NCI-H526 (cell line): ENCODE results near the gene RFLNA.
"Not testable (repeated sequence)": the region's sequence is repeated elsewhere in the genome, so short reads cannot be mapped to it uniquely, and the experiment has no call there.

Experiments
- DNase-seq, 2 experiments: peaks; one replicate each; lab custom pipeline; 2025; lab: John Stamatoyannopoulos, UW

RFLNA gene

DNA sequence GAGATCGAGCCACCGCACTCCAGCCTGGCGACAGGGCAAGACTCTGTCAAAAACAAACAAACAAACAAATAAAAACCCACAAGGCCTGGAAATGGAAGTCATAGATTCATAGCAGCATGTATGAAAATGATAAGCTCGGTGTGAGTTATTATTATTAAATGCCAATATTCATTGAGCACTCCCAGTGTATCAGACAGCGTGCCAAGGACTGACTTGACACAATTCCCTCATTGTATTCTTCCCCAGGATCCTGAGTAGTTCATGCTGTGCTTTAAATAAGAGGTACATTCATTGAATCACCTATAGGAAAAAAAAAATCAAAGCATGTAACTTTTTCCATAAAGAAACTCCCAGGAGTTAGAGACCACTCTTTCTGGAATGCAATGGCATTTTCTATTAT is 12.6 kb upstream of the RFLNA start:
- DNase-seq = no peak

DNA sequence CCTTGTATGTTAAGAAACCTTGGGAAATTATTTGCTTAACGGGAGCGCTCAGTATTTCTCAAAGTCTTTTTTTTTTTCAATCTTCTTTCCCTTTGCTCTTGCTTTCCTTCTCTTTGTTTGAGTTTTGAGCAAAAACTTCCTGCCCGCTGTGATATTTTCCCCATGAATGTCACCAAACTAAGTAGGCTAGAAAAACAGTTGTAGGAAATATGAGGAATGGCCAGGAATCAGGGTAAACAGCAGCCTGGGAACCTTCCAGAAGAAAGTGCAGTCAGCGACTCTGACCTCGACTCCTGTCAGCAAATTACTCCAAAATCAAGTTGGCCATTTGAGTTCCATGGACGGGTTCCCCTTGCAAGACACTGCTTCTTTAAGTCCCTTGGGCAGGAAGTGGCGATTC is 11.6 kb upstream of the RFLNA start:
- no peak for DNase-seq

DNA sequence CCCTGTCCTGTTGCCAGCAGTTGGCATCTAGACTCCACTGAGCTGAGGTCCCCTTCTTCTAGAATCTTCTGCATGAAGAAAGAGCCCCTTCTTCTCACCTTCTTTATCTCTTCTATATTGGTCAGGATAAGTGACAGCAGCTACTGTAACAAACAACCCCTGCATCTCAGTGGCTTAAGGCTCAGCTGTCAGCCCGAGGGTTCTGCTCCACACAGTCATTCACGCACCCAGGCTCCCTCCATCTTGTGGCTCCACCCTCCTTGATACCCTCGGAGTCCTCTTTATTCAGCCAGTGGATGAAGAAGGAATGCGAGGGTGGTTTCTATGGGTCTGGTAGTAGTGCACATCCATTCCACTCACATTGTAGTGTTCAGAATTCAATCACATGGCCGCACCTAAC is 10.5 kb upstream of the RFLNA start:
- no peak for DNase-seq

DNA sequence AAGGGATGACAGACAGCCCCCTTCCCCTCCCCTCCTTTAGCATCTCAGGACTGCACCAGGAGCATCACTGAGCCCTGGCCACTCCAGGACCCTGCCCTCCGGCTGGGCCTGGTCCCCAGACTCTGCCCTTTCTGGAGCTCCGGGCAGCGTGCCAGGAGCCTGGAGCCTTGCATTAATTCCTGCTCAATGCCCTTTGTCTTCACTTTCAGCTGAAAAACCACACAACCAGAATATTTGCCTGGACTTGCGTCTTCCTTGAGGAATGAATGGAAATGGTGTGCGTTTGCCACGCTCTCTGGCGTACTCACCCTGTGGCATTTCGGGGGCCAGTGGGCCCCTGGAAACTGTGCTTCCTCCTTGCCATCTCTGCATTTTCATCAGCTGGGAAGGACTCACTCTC is 8.5 kb upstream of the RFLNA start:
- DNase-seq = peak; percentile 18 to 45

DNA sequence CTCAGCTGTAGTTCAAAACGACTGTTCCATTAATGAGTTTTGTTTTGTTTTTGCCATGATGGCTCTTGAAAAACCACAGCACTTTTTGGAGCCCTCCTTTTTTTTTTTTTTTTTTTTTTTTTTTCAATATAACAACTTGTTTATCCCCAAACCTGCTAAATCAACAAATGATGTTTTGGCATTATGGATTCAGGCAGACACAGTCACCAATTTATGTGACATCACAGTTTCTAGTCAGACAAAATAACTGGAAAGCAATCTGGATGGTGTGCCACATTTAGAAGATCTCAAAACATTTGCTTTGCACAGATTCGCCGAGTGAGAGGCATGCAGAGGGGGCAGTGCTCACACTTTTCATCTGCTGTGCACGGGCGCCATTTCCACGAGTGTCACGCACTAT is 7.9 kb upstream of the RFLNA start:
- no peak for DNase-seq

DNA sequence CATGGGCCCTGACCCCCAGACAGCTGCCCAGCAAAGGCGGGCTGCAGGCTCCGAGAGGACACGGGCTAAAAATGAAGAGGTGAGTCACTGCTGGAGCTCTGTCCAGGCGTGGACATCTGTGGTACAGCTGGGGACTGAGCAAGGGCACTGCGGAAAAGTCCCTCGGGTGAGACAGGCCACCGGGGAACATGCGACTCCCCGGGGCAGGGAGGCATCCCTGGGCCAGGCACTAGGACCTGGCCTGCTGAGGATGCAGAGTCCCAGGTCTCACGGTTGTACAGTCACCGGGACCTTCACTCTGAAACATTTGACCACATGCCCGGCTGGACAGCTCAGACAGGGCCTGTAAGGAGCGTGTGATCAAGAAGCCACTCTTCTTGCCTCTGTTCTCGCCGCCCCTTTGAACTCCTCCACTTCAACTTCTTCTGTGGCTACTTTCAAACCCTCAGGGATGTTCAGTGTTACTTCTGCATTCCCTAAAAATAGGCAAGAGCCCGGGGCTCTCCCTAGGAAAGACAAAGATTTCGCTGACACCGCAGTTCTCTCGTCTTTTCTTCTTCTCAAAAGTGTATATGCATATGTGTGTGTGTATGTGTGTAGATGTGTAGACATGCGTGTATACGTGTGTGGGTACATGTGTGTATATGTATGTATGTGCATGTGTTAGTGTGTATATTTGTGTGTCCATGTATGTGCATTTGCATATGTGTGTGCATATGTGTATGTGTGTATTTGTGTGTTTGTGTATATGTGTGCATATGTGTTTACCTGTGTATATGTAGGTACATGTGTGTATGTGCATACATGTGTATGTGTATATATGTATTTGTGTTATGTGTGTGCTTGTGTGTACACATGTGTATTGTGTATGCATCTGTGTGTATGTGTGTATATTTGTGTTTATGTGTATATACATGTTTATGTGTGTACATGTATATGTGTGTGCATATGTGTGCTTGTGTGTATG is 5.0 kb upstream of the RFLNA start:
- no peak for DNase-seq

DNA sequence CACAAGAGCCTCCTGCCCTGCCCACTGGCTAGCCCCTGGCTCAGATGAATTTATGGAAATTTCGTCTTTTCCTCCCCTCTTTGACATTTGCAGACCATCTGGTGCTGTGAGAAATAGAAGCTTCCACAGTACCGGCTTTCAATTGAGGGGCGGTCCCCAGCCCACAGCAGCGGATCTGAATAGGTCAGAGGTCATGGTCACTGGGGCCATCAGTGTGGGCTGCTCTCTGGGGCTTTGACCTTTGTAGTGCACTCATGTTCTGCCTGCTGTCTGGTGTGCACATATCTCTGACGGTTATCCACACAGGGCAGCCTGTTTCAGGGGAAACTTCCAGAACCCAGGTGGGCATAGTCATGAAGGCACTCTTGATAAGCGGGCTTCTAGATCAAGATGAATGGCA is 2.5 kb upstream of the RFLNA start:
- no peak for DNase-seq

DNA sequence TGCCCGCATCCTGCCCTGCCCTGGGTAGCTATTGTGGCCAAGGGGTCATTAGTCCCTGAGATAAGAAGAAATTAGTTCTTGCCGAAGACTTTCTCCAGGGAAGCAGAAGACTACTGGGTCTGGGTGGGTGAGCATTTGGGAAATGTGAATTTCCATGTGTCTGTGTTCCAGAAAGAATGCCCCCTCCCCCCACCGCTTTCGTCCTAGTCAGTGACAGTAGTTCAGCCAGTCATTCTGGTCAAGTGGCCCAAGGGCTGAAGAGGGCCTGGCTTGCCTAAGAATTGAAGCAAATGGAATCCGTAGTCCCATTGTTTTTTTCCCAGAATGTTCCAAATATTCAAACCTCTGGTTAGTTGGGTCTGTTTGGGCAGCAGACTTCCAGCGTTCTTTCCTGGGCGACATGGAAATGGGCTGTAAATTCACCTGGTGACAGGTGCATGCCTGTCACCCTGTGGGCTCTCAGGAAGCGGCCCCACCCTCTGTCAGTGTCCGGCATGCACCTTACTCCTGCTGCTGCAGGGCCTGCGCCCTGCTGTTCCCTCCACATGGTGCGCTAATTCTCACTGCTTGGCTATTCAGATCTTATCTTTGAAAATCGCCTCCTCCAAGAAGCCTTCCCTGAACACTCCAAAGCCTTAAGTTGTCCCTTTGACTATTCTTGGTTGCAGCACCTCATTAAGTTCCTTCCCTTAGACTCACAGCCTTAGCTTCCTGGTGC is 1.4 kb upstream of the RFLNA start:
- DNase-seq = no peak

DNA sequence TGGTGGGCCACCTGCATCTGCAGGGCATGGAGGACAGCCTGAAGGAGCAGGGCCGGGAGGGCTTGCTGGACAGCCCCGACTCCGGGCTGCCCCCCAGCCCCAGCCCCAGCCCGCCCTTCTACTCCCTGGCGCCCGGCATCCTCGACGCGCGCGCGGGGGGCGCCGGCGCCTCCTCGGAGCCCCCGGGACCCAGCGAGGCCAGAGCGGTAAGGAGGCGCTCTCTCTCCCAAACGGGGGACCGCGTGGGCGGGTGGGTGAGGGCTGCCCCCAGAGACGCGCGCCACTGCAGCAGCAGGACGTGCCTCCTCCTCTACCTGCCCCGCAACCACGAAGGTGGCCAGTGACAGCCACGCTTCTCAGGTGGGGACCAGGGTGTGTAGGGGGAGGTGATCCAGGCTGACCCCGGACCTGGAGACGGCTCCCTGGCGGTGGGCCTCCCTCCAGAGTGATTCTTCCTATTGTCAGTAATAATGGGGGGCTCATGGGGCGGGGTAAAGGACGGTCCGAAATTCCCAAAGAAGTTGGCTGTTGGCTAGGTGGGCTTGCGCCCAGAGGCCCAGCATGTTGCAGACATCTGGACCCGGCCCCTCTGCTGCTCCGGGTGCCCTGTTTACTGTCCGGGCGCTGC is 652 bp downstream of the RFLNA start:
- DNase-seq = no peak

DNA sequence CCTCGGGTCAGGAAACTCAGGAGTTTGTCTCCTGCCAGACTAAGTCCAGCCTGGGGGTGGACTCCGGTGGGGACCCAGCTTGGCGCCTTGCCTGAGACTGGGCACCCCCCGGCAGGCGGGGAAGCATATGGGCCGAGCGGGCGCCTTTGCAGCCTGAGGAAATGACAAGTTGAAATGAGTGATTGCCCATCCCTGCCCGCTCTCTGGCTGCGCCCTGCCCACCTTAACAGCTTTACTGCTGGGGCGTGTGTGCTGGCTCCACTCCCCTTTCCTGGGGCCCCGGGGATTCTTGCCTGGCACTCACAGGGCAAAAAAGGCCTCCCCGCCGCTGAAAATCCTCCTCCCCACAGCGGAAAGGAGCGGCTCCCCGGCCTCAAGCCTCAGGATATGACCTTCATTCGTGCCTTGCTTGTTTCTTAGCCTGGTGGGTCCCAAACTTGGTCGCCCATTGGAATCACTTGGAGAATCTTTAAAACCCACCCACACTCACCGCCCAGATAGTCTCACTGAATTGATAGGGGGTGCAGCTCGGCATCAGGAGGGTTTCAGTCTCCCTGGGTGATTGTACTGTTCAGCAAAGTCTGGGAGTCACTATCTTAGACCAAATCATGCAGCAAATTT is 1.5 kb downstream of the RFLNA start:
- peak in 1 of 2 experiments; percentile 32 for DNase-seq

DNA sequence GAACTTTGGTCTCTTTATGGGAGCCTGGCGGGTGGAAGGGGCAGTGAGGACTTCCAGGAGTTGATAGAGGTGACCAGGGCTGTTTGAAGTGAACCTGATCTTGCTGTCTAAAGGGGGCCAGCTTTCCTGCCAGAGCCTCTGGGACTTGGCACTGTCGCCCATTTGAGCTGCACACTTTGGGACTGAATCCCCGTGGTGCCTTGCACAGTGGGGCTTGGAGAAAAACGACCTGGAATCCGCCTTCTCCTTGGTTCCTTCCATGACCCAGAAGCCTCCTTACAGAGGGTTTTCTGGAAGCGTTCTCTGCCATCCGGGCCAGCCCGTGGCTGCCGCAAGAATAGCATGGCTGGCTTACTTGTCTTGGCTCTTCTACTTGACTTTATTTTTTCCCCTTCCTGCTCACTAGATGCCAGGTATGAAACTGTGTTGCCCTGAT is 2.0 kb downstream of the RFLNA start:
- no peak for DNase-seq

DNA sequence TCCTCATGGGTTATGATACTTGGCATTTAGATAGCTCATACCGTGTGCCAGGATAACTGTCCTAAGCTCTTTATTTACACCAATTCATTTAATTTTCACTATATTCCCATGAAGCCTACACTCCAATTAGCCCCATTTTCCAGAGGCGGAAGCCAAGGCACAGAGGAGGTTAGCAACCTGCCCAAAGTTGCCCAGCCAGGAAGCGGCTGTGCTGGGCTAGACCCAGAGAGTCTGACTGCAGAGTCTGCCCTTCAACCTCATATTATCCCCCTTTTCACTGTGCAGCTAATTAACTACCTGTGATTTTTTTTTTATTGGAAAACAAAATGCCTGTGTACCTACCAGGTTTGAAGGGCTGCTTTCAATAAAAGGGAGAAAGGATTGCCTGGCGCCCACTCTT is 2.5 kb downstream of the RFLNA start:
- no peak for DNase-seq

DNA sequence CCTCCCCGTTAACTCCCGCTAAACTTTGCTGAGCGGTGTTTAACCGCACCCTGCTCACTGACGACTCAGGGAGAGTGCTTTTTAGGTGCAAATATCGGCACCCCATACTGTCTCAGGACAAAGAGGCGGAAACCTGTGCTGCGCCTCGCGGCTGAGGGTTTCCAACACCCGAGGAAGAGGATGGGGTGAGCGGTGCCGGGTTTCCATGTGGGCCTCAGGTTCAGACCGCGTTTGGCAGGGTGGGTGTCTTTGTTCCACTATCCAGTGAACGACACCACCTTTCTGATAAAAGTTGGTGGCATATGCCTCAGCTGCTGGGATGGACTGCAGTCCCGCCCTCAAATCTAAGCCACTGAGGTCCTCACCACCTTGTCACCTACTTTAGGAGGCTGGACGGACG is 3.0 kb downstream of the RFLNA start:
- no peak for DNase-seq

DNA sequence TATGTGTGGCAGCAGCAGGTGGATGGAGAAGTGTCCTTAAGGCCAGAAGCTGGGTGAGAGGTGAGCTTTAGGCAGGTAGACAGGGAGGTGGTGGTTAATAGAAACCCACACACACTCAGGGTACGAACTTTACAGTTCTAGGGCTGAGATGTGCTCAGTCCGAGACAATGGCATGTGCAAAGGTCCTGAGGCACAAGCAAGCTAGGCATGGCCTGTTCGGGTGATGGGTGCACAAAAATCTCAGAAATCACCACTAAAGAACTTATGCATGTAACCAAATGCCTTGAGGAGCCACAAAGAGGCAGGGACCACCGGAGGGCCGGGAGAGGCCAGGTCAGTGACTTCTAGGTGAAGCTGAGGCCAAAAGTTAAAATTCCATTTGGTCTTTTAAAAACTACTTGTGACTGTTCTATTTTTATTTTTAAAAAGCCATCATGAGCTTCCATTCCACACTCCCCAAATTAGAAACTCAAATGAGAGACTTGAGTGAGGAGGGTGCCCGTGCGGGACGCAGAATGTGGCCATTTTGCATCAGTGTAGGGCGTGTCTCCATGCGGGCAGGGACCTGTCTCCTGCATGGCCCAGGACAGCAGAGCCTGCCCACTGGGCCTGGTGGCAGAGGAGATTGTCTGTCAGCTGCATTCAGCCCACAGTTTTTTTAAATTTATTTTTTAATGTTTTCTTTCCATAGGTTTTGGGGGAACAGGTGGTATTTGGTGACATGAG is 4.0 kb downstream of the RFLNA start:
- DNase-seq = no peak

DNA sequence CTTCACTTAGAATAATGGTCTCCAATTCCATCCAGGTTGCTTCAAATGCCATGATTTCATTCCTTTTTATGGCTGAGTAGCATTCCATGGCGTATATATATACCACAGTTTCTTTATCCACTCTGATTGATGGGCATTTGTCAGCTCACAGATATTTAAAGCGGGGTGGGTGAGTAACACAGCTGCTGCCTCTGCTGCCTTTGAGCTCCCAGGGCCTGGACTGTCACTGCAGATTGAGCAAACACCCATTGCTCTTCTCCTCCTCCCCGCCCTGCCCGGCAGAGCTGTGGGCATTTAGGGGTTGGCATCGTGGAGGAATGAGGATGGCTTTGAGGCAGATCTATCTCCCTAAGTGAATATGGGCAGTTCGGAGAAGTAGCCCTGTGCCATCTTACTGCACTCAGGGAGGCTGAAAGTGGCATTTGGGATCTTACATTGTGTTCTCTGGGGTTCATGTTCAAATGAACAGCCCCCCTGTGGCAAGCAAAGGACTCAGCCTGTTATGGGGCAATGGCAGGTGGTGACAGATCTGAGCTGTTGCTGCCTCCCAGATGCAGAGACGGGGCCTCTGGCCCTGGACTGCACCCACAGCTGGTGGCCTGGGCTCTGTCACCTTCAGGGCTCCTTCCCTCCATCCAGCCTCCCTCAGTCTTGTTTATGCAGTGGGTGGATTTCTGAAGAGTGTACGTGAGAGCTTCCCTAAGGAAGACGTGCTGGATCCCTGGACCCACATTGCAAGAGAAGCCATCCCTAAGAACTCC is 4.9 kb downstream of the RFLNA start:
- DNase-seq = no peak

DNA sequence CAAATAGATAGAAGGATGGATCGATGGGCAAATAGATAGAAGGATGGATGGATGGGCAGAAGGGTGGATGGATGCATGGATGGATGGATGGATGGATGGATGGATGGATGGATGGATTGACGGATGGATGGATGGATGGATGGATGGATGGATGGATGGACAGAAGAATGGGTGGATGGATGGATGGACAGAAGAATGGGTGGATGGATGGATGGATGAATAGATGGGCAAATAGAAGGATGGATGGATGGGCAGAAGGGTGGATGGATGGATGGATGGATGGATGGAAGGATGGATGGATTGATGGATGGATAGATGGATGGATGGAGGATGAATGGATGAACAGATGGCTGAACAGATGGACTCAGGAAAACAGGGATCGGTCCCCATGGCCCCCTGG is 5.8 kb downstream of the RFLNA start:
- not testable (repeated sequence) for DNase-seq

DNA sequence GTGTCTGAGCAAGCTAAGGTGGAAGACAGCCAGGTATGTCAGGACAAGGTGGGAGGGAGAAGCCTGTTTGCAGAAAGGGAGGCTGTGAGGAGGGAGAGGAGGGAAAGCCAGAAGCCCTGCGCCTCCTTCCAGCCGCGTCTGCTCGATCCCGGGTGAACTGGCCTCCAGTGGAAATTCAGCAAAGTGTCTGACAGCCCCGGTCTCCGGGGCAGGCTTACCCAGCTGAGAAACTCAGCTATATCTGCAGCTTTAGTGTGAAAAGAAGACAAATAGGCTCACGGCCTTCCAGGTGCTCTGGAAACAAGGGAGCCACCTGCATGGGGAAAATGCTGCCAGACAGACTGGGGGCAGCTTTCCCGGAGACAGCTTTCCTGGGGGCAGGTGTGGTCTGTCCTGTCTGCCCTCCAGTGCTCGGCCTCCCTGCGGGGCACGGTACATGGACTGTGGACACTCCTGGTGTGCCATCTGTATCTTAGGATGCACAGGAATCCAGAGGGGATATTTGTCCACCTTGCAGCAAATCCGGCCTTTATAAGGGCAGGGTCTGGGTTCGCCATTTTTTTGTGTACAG is 6.3 kb downstream of the RFLNA start:
- no peak for DNase-seq

DNA sequence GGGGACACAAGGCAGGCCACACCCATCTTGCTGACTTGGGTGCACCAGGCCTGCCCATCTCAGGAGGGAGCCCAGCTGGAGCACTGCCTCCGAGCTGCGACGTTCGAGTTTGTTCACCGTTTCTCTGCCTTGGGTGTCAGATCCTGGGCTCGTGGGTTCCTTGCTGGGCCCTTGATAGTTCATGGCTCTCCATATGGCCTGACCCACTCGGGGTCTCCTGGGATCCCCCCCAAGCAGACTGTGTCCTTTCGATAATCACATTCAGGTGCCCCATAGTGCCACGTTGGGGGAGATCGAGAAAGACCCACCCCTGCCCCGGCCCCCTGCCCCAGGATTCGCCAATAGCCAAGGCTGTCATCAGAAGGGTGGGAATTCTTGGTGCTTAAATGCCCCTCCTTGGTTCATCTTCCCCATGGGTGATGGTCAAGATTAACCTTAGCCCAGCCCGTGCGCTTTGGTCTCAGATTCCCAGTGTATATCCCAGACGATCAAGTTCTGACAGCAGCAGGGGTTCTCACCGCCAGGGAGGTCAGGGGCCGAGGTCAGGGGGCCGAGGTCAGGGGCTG is 7.4 kb downstream of the RFLNA start:
- no peak for DNase-seq

DNA sequence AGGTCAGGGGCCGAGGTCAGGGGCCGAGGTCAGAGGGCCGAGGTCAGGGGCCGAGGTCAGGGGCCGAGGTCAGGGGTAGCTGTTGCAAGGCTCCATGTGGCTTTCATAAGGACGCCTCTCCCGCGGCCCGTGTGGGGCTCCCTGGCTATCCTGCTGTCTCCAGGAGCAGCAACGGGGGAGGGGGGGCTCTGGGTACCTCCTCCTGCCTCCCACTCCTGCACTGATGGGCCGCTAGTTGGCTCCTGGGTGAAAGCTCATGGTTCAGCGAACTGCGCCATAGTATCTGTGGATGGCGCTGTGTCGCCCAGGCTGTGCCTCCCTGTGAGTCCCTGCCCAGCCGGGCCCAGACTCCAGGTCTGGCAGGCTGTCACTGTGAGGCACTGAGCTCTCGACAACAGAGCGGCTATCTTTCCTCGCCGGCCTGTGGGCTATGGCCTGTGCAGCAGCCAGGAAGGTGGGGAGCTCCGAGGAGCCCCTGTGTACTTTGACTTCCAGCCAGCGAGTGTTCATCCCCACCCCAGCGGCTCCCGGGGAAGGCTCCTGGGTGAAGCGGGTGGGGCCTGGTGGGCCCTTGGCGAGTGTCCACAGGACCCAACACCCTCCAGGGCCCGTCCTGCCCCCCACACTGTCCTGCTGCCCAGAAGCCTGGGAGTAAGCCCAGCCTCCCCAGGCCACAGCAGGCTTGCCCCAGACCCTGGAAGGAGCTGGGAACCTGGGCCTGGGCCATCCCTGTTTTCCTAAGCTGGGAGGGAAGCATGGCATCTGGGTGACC is 8.1 kb downstream of the RFLNA start:
- no peak for DNase-seq
